Peyer's patch (tissue), 4 donors: ENCODE measurements around the gene COL13A1. TPM values are rescaled to one million over a fixed set of nuclear protein-coding genes. Genes with fewer than 3 reads are reported as not detected.
A peak's percentile ranks its signal among the peaks of the same experiment; 100 is the strongest.

Experiments used
- DNase-seq, 3 donors: peaks; one replicate each; pipeline ENCODE4 v3.0.0-alpha.2; 2017 to 2019
- H3K27ac ChIP-seq, 4 donors: fragments of 200-600 bp; sonication (generic); one replicate each; pipeline ENCODE4 v1.5.1; 2016 to 2019
- H3K27me3 ChIP-seq, 2 donors: fragments of 200-600 bp; sonication (generic); one replicate each; pipeline ENCODE4 v1.5.1; 2019
- H3K36me3 ChIP-seq, 3 donors: fragments of 200-600 bp; sonication (generic); one replicate each; pipeline ENCODE4 v1.5.1; 2016 to 2019
- H3K4me1 ChIP-seq, 4 donors: fragments of 200-600 bp; sonication (generic); one replicate each; pipeline ENCODE4 v1.5.1; 2016 to 2019
- H3K4me3 ChIP-seq, 4 donors: fragments of 200-600 bp; sonication (generic); 1 replicate in 3 of 4; 2 replicates in 1 of 4; pipeline ENCODE4 v1.5.1; 2016 to 2019; ENCODE audit warnings: mild to moderate bottlenecking in 1 of 4
- H3K9me3 ChIP-seq, 4 donors: fragments of 200-600 bp; sonication (generic); one replicate each; pipeline ENCODE4 v1.5.1; 2016 to 2019; ENCODE audit warnings: mild to moderate bottlenecking in 1 of 4
- CTCF ChIP-seq, 6 experiments: fragments of 450-650 bp in 4 of 6; fragments of 200-600 bp in 2 of 6; sonication (generic) in 1 of 6; IDR thresholded peaks; one replicate each; pipeline ENCODE4 v1.5.1; 2017 to 2019; ENCODE audit warnings: antibody characterized with exemption in 6 of 6, mild to moderate bottlenecking in 3 of 6, moderate library complexity in 1 of 6
- POLR2A ChIP-seq, 2 donors: fragments of 450-650 bp; IDR thresholded peaks; one replicate each; pipeline ENCODE4 v1.5.1; 2017; ENCODE audit warnings: antibody characterized with exemption in 2 of 2, mild to moderate bottlenecking in 2 of 2, moderate library complexity in 2 of 2
- total RNA-seq, 4 donors: library from RNA; depleted of rRNA; stranded (reverse); fragments of >200 nt; gene quantifications; one replicate each; pipeline ENCODE4 v1.1.0, GENCODE V29; 2016

The COL13A1 gene
- total RNA-seq, 4 donors from 2014 or later: 0.94 to 6.6 (median 3.9) TPM; not detected in 1

GRCh38 chr10:69876931-69877330, 75.2 kb downstream of the COL13A1 start:
- TF ChIP-seq CTCF (IDR thresholded peaks at IDR 0.05) (no peak), POLR2A (IDR thresholded peaks at IDR 0.05) (no peak)

GRCh38 chr10:69878038-69878437, 76.3 kb downstream of the COL13A1 start:
- TF ChIP-seq CTCF (IDR thresholded peaks at IDR 0.05): no peak
- no peak for TF ChIP-seq POLR2A (IDR thresholded peaks at IDR 0.05)
- no peaks in the 10 kb centered on the region for H3K27me3 ChIP-seq
- no peaks in the 10 kb centered on the region for H3K9me3 ChIP-seq
- no peaks in the 10 kb centered on the region for H3K36me3 ChIP-seq
- H3K4me3 ChIP-seq: no peak overlapping the region
- H3K27ac ChIP-seq: no peak overlapping the region
- peaks cover 0 to 11% (median 0%) of the 10 kb centered on the region in 4 donors for H3K4me1 ChIP-seq
- DNase-seq: no peak

More at GRCh38 chr10:69876931-69877330, 75.2 kb downstream of the COL13A1 start:
- H3K4me3 ChIP-seq: no peak overlapping the region
- H3K4me1 ChIP-seq: peaks cover 0 to 11% (median 0%) of the 10 kb centered on the region in 4 donors
- H3K27ac ChIP-seq: no peak overlapping the region
- H3K36me3 ChIP-seq: no peaks in the 10 kb centered on the region
- no peaks in the 10 kb centered on the region for H3K9me3 ChIP-seq
- DNase-seq: no peak
- no peaks in the 10 kb centered on the region for H3K27me3 ChIP-seq

GRCh38 chr10:69878951-69879350, 77.2 kb downstream of the COL13A1 start:
- no peaks in the 10 kb centered on the region for H3K9me3 ChIP-seq
- no peak overlapping the region for H3K4me3 ChIP-seq
- no peaks in the 10 kb centered on the region for H3K27me3 ChIP-seq
- H3K36me3 ChIP-seq: no peaks in the 10 kb centered on the region
- DNase-seq: no peak
- peaks cover 0 to 11% (median 2%) of the 10 kb centered on the region in 4 donors for H3K4me1 ChIP-seq
- TF ChIP-seq CTCF (IDR thresholded peaks at IDR 0.05): no peak
- no peak overlapping the region for H3K27ac ChIP-seq

- H3K4me1 ChIP-seq: peaks cover 0 to 15% (median 3%) of the 10 kb centered on the region in 4 donors
- TF ChIP-seq POLR2A (IDR thresholded peaks at IDR 0.05) (no peak), CTCF (IDR thresholded peaks at IDR 0.05) (no peak)
- H3K36me3 ChIP-seq: no peaks in the 10 kb centered on the region
- no peak overlapping the region for H3K27ac ChIP-seq
- H3K27me3 ChIP-seq: no peaks in the 10 kb centered on the region
- H3K4me3 ChIP-seq: no peak overlapping the region
- no peak for DNase-seq
- H3K9me3 ChIP-seq: no peaks in the 10 kb centered on the region
These were observed 78.0 kb downstream of the COL13A1 start for GRCh38 chr10:69879634-69880257.

GRCh38 chr10:69880301-69881081, 78.8 kb downstream of the COL13A1 start:
- H3K4me3 ChIP-seq: no peak overlapping the region
- no peaks in the 10 kb centered on the region for H3K9me3 ChIP-seq
- no peaks in the 10 kb centered on the region for H3K36me3 ChIP-seq
- H3K4me1 ChIP-seq: peaks cover 0 to 15% (median 3%) of the 10 kb centered on the region in 4 donors
- H3K27ac ChIP-seq: peak overlapping the region in 1 of 4 donors; percentile 25
- no peak for DNase-seq
- H3K27me3 ChIP-seq: no peaks in the 10 kb centered on the region
- TF ChIP-seq CTCF (IDR thresholded peaks at IDR 0.05) (no peak), POLR2A (IDR thresholded peaks at IDR 0.05) (no peak)
